HFF-Myc (cell line): Measurements from ENCODE around the gene ZNF441.
"Not testable (repeated sequence)": the region's sequence is repeated elsewhere in the genome, so short reads cannot be mapped to it uniquely, and the experiment has no call there.

Source experiments
- DNase-seq: peaks from one replicate; pipeline ENCODE4 v3.0.0-alpha.2; 2011; ENCODE audit warnings: low read depth; ENCODE audit errors: extremely low read depth
- H3K4me3 ChIP-seq: replicated peaks from 2 replicates; pipeline ENCODE4 v1.5.1; 2011; ENCODE audit warnings: low read depth, mild to moderate bottlenecking, control low read depth, low read length
- TF ChIP-seq, protein P1 (sequence below): IDR thresholded peaks from 2 replicates; pipeline ENCODE4 v1.5.1; 2012; ENCODE audit warnings: mild to moderate bottlenecking, low read depth, low read length, control low read depth; ENCODE audit errors: missing control alignments

Gene ZNF441

DNA sequence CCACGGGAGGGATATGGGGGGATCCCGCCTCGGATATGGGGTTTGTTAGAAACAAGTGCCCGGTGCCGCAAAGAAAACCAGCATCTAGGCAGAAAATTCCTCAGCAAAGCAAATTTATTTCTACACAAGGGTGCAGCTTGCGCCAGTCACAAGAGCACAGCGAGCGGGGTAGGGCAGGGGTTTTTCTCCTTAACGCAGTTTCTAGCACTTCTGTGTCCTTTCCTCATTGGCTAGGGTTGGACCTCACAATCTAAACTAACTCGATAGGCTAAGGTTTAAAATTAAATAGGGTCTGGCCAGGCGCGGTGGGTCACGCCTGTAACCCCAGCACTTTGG lies 47.9 kb downstream of the ZNF441 start:
- no peak for DNase-seq
- H3K4me3 ChIP-seq: peak overlapping the region; percentile 65
- TF ChIP-seq, protein P1, sequence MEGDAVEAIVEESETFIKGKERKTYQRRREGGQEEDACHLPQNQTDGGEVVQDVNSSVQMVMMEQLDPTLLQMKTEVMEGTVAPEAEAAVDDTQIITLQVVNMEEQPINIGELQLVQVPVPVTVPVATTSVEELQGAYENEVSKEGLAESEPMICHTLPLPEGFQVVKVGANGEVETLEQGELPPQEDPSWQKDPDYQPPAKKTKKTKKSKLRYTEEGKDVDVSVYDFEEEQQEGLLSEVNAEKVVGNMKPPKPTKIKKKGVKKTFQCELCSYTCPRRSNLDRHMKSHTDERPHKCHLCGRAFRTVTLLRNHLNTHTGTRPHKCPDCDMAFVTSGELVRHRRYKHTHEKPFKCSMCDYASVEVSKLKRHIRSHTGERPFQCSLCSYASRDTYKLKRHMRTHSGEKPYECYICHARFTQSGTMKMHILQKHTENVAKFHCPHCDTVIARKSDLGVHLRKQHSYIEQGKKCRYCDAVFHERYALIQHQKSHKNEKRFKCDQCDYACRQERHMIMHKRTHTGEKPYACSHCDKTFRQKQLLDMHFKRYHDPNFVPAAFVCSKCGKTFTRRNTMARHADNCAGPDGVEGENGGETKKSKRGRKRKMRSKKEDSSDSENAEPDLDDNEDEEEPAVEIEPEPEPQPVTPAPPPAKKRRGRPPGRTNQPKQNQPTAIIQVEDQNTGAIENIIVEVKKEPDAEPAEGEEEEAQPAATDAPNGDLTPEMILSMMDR: no peak

DNA sequence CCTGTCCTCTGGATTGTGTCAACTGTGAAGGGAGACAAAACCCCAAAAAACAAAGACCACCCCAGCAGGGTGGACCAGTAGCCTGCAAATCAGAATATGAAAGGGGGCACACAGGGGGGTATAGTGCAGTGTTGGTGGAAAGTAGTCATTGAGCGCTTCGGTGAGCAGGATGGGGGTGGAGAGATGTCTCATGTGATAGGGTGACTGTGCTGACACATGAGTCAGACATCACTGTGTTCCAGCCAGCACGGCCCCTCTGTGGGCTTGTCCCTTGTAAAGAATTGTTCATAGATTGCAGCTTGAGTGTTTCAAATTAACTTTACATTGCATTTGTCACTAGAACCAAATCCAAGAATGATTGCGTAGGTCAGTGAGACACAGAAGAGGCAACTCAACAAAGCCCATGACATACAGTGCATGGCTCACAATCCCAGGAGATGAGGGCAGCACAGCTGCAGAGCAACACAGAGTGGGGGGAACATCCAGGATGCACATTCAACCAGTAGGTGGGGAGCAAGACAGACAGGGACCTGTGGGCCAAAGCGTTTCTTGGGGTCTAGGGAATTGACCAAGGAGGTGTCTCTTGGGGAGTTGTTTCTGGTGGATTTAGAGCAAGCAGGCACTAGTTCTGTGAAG lies 54.8 kb downstream of the ZNF441 start:
- TF ChIP-seq, protein P1: no peak
- no peak for DNase-seq
- H3K4me3 ChIP-seq: no peak overlapping the region

DNA sequence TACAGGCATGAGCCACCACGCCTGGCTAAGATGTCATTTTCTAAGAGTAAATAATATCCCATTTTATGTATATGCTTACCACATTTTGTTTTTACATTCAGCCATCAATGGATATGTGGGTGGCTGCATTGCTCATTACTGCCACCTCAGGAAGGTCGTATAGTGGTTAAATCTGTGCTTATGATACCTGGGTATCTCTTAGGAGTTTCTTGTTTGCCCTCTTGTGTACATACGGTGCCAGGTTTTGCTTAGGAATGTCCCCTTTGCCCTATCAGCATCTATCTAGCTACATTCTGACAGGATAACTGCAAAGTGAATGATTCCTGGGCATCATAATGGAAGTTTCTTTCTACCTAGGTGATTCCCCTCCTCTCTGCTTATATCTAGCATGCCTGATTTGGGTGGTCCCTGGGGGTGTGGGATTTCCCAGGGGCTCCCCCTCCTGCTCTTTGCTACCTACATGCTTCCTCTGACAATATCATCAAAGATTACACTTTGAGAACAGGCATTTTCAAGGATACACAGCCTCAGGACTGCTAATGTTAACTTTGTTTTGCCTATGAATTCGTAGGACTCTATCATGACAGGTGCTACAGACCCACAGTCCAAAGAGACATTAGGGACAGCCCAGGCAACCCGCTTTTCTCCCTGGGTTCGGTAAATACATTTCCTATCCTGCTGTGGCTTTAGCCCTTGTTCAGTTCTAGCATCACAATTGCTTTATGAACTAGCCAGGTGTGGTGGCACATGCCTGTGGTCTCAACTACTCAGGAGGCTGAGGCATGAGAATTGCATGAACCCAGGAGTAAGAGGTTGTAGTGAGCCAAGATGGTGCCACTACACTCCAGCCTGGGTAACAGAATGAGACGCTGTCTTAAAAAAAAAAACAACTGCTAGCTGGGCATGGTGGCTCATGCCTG lies 62.4 kb downstream of the ZNF441 start:
- not testable (repeated sequence) for DNase-seq, H3K4me3 ChIP-seq

DNA sequence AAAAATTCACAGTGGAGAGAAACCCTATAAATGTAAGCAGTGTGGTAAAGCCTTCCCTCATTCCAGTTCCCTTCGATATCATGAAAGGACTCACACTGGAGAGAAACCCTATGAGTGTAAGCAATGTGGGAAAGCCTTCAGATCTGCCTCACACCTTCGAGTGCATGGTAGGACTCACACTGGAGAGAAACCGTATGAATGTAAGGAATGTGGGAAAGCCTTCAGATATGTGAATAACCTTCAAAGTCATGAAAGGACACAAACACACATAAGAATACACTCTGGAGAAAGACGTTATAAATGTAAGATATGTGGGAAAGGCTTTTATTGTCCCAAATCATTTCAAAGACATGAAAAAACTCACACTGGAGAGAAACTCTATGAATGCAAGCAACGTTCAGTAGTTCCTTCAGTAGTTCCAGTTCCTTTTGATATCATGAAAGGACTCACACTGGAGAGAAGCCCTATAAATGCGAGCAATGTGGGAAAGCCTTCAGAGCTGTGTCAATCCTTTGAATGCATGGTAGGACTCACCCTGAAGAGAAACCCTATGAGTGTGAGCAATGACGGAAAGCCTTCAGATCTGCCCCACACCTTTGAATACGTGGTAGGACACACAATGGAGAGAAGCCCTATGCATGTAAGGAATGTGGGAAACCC lies 65.6 kb downstream of the ZNF441 start:
- H3K4me3 ChIP-seq: no peak overlapping the region
- no peak for DNase-seq
- TF ChIP-seq, protein P1: no peak

DNA sequence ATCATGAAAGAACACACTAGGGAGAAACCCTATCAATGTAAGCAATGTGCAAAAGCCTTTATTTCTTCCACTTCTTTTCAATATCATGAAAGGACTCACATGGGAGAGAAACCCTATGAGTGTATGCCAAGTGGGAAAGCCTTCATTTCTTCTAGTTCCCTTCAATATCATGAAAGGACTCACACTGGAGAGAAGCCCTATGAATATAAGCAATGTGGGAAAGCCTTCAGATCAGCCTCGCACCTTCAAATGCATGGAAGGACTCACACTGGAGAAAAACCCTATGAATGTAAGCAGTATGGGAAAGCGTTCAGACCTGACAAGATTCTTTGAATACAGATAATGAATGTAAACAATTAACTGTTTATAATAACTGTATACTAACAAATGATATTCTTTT lies 66.7 kb downstream of the ZNF441 start:
- TF ChIP-seq, protein P1: no peak
- H3K4me3 ChIP-seq: no peak overlapping the region
- no peak for DNase-seq
